DND-41 (cell line): ENCODE results near the gene DAPL1.

Experiments
- CTCF ChIP-seq: IDR thresholded peaks from 2 replicates; pipeline ENCODE4 v1.5.1; 2012; ENCODE audit warnings: borderline replicate concordance, low read length, moderate library complexity, mild to moderate bottlenecking; ENCODE audit not compliant: poor library complexity, severe bottlenecking; ENCODE audit errors: extremely low read depth
- EZH2 ChIP-seq: IDR thresholded peaks from 3 replicates; pipeline ENCODE4 v1.6.1; 2012; ENCODE audit warnings: borderline replicate concordance, low read depth, mild to moderate bottlenecking, moderate library complexity, low read length, inconsistent platforms; ENCODE audit not compliant: severe bottlenecking

DNA sequence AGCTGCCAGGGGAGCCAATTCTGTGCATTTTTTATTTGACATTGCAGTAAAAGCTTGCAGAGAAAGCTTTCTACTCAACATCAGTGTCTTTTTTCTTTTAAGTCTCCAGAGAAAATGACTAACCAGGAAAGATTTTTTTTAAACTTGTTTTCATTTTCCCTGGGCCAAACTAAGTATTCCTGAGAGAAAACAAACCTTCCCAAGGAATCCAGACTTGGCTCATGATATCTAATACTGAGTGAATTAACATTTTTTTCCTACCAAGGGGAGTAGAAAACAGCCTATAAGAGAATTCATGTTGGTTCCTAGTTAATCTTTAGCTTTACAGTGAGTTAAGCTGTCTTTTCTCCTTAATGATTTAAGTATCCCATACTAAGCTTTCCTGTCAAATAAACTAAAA, 46.7 kb downstream of the DAPL1 start:
- TF ChIP-seq CTCF (no peak), EZH2 (no peak)
